Astrocyte (in vitro differentiated cells and primary cell): ENCODE data around the gene ASPSCR1.

Source experiments
- CTCF ChIP-seq: IDR thresholded peaks from 2 replicates; pipeline ENCODE4 v1.5.1; 2011; ENCODE audit warnings: low read depth, mild to moderate bottlenecking, inconsistent platforms, low read length, moderate library complexity; ENCODE audit not compliant: insufficient read depth
- EZH2 ChIP-seq: IDR thresholded peaks from 2 replicates; pipeline ENCODE4 v1.6.1; 2012; ENCODE audit warnings: mild to moderate bottlenecking, low read length, inconsistent platforms; ENCODE audit not compliant: insufficient read depth

- no peak for TF ChIP-seq CTCF
- no peak for TF ChIP-seq EZH2
Observed at GRCh38 chr17:82053556-82054263, 76.3 kb downstream of the ASPSCR1 start.
